Lower leg skin (tissue), 3 donors: ENCODE results near the gene CCDC57.

Experiments
- POLR2A ChIP-seq, 2 donors: fragments of 450-650 bp; IDR thresholded peaks; one replicate each; pipeline ENCODE4 v1.6.1; 2016 to 2017; ENCODE audit warnings: antibody characterized with exemption in 2 of 2, mild to moderate bottlenecking in 1 of 2, moderate library complexity in 1 of 2
- TF ChIP-seq, protein P1 (sequence below), 3 donors: fragments of 450-650 bp; IDR thresholded peaks; one replicate each; pipeline ENCODE4 v1.5.1; 2016; ENCODE audit warnings: antibody characterized with exemption in 3 of 3, mild to moderate bottlenecking in 3 of 3, moderate library complexity in 2 of 3

GRCh38 chr17:82171750-82172375 is 40.8 kb downstream of the CCDC57 start:
- TF ChIP-seq POLR2A (IDR thresholded peaks at IDR 0.05) = no peak
- TF ChIP-seq, protein P1, sequence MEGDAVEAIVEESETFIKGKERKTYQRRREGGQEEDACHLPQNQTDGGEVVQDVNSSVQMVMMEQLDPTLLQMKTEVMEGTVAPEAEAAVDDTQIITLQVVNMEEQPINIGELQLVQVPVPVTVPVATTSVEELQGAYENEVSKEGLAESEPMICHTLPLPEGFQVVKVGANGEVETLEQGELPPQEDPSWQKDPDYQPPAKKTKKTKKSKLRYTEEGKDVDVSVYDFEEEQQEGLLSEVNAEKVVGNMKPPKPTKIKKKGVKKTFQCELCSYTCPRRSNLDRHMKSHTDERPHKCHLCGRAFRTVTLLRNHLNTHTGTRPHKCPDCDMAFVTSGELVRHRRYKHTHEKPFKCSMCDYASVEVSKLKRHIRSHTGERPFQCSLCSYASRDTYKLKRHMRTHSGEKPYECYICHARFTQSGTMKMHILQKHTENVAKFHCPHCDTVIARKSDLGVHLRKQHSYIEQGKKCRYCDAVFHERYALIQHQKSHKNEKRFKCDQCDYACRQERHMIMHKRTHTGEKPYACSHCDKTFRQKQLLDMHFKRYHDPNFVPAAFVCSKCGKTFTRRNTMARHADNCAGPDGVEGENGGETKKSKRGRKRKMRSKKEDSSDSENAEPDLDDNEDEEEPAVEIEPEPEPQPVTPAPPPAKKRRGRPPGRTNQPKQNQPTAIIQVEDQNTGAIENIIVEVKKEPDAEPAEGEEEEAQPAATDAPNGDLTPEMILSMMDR (IDR thresholded peaks at IDR 0.05) = no peak
